ENCODE data around the gene BPI.

DNA sequence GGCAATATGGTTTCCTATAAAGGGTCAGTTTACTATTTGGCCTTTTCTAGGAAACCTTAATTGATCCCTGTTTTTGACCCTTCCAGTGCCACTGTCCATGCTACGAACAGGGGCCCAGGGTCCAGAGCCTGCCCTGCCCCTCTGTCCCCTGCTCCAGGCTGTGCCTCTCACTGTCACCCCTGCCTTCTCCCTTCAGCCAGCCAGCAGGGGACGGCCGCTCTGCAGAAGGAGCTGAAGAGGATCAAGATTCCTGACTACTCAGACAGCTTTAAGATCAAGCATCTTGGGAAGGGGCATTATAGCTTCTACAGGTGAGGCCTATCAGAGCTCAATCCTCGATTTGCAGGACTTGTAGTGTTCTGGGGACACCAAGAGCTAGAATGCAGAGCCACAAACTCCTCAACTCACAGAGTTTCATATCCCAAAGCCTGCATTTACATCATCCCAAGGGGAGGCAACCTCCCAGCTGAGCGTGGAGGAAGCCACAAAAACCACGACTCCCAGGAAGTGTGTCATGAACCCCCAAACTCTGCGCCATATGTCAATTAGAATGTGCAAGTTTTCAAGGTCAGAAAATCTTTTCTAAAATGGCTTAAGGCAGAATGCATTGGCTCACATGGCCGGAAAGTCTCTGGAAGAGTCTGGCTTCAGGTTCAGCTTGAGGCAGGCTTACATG lies 3.6 kb downstream of the BPI start:
- no peak for TF ChIP-seq POLR2A (IDR thresholded peaks at IDR 0.05)
- TF ChIP-seq, protein P1, sequence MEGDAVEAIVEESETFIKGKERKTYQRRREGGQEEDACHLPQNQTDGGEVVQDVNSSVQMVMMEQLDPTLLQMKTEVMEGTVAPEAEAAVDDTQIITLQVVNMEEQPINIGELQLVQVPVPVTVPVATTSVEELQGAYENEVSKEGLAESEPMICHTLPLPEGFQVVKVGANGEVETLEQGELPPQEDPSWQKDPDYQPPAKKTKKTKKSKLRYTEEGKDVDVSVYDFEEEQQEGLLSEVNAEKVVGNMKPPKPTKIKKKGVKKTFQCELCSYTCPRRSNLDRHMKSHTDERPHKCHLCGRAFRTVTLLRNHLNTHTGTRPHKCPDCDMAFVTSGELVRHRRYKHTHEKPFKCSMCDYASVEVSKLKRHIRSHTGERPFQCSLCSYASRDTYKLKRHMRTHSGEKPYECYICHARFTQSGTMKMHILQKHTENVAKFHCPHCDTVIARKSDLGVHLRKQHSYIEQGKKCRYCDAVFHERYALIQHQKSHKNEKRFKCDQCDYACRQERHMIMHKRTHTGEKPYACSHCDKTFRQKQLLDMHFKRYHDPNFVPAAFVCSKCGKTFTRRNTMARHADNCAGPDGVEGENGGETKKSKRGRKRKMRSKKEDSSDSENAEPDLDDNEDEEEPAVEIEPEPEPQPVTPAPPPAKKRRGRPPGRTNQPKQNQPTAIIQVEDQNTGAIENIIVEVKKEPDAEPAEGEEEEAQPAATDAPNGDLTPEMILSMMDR (IDR thresholded peaks at IDR 0.05), result no peak
